GM12878 (cell line): ENCODE measurements around the gene CNTN4. TPM values are rescaled to one million over a fixed set of nuclear protein-coding genes. Genes with fewer than 3 reads are reported as not detected.

ENCODE experiments used
- ATAC-seq: fragments of 200-7000 bp; cut with Tn5 transposase; 3 replicates; pipeline ENCODE4 v1.9.1; 2020; ENCODE audit warnings: mild to moderate bottlenecking, moderate library complexity
- BruUV-seq: library from RNA; stranded (reverse); fragments of 400-500 nt; replicated peaks from 2 replicates; lab custom pipeline; 2021; lab: Mats Ljungman, UMichigan
- CTCF ChIA-PET: fragments of 300-600 bp; sonication (Branson Sonifier 250); formaldehyde crosslinking; extraction: SDS; loops from one replicate; lab custom pipeline; 2021; ENCODE audit warnings: inconsistent platforms; lab: Yijun Ruan, JAX
- POLR2A ChIA-PET: fragments of 350-600 bp; formaldehyde crosslinking; extraction: SDS; loops from one replicate; lab custom pipeline; 2021; ENCODE audit warnings: inconsistent platforms; lab: Charles Lee
- RAD21 ChIA-PET: fragments of 300-600 bp; sonication (Branson Sonifier 250); formaldehyde crosslinking; loops from one replicate; lab custom pipeline; 2023; ENCODE audit warnings: antibody characterized with exemption; ENCODE audit not compliant: unreplicated experiment; lab: Charles Lee
- SMC1A ChIA-PET: fragments of 300-600 bp; sonication (Branson Sonifier 250); formaldehyde crosslinking; loops from one replicate; lab custom pipeline; 2023; ENCODE audit not compliant: unreplicated experiment, uncharacterized antibody; lab: Charles Lee
- DNase-seq: peaks from one replicate; pipeline ENCODE4 v3.0.0-alpha.2; 2011; ENCODE audit warnings: low read depth, low spot score
- FAIRE-seq: peaks from 3 replicates; lab custom pipeline; 2011; peaks lifted over from hg19 to GRCh38; lab: Jason Lieb, UNC
- H2AFZ ChIP-seq: 2 replicates; pipeline ENCODE4 v1.6.0; 2011; ENCODE audit warnings: low read depth, low read length, control low read depth; ENCODE audit not compliant: control insufficient read depth
- H3K27ac ChIP-seq: 2 replicates; pipeline ENCODE4 v1.5.1; 2011; ENCODE audit warnings: control low read depth; ENCODE audit not compliant: control insufficient read depth, insufficient read depth
- H3K27me3 ChIP-seq, 2 experiments: replicated peaks in 1 of 2; 2 replicates each; pipeline versions ENCODE4 v1.6.0 to v1.6.1; 2011; ENCODE audit warnings: low read length in 1 of 2; ENCODE audit not compliant: control insufficient read depth in 2 of 2, insufficient read depth in 2 of 2
- H3K36me3 ChIP-seq, 2 experiments: 2 replicates each; pipeline ENCODE4 v1.5.1; 2011; ENCODE audit warnings: low read length in 1 of 2; ENCODE audit not compliant: control insufficient read depth in 2 of 2, insufficient read depth in 2 of 2
- H3K4me1 ChIP-seq: 2 replicates; pipeline ENCODE4 v1.6.1; 2011; ENCODE audit warnings: mild to moderate bottlenecking, low read length, moderate library complexity, mixed read lengths; ENCODE audit not compliant: control insufficient read depth, insufficient read depth
- H3K4me2 ChIP-seq: 2 replicates; pipeline ENCODE4 v1.6.0; 2011; ENCODE audit warnings: control low read depth; ENCODE audit not compliant: control insufficient read depth, insufficient read depth
- H3K4me3 ChIP-seq: fragments of 200-600 bp; sonication (generic); 2 replicates; pipeline ENCODE4 v1.5.1; 2016
- H3K79me2 ChIP-seq: 2 replicates; pipeline ENCODE4 v1.6.0; 2011; ENCODE audit warnings: low read length; ENCODE audit not compliant: control insufficient read depth, insufficient read depth
- H3K9ac ChIP-seq: 2 replicates; pipeline ENCODE4 v1.8.0; 2011; ENCODE audit warnings: low read length, control low read depth, mixed read lengths; ENCODE audit not compliant: control insufficient read depth, insufficient read depth
- H3K9me3 ChIP-seq: replicated peaks from 3 replicates; pipeline ENCODE4 v1.5.1; 2011; ENCODE audit warnings: mild to moderate bottlenecking, low read length; ENCODE audit not compliant: control insufficient read depth, insufficient read depth
- H4K20me1 ChIP-seq: 2 replicates; pipeline ENCODE4 v1.6.0; 2011; ENCODE audit not compliant: control insufficient read depth, insufficient read depth
- ESRRA ChIP-seq: IDR thresholded peaks from 2 replicates; pipeline ENCODE4 v1.6.1; 2012; ENCODE audit warnings: mild to moderate bottlenecking, low read length, improper control_type of control experiment
- FOS ChIP-seq: IDR thresholded peaks from 3 replicates; pipeline ENCODE4 v1.6.1; 2011; ENCODE audit warnings: borderline replicate concordance; ENCODE audit not compliant: insufficient read length; ENCODE audit errors: extremely low read depth
- FOXK2 ChIP-seq: fragments of 450-650 bp; IDR thresholded peaks from 2 replicates; pipeline ENCODE4 v1.6.1; 2017; ENCODE audit warnings: mild to moderate bottlenecking, moderate library complexity
- HDAC6 ChIP-seq: fragments of 200-600 bp; sonication (generic); IDR thresholded peaks from one replicate; pipeline ENCODE4 v1.8.0; 2017; ENCODE audit warnings: antibody characterized with exemption; ENCODE audit not compliant: unreplicated experiment
- KLF5 ChIP-seq: fragments of 450-650 bp; IDR thresholded peaks from 2 replicates; pipeline ENCODE4 v1.6.1; 2014; ENCODE audit warnings: mild to moderate bottlenecking; ENCODE audit not compliant: partially characterized antibody
- LARP7 ChIP-seq: fragments of 450-650 bp; IDR thresholded peaks from 2 replicates; pipeline ENCODE4 v1.6.1; 2017; ENCODE audit warnings: mild to moderate bottlenecking
- MTA3 ChIP-seq: IDR thresholded peaks from 2 replicates; pipeline ENCODE4 v1.6.1; 2012; ENCODE audit warnings: low read length, inconsistent platforms, borderline replicate concordance
- NR2C1 ChIP-seq: fragments of 450-650 bp; IDR thresholded peaks from 2 replicates; pipeline ENCODE4 v1.6.1; 2017; ENCODE audit warnings: antibody characterized with exemption, mild to moderate bottlenecking, moderate library complexity
- POLR2AphosphoS2 ChIP-seq: IDR thresholded peaks from 2 replicates; pipeline ENCODE4 v1.6.1; 2011; ENCODE audit warnings: low read depth, mild to moderate bottlenecking, low read length, improper control_type of control experiment, moderate library complexity
- SIN3A ChIP-seq: IDR thresholded peaks from 2 replicates; pipeline ENCODE4 v1.6.1; 2012; ENCODE audit warnings: low read depth, low read length, improper control_type of control experiment
- STAT1 ChIP-seq: fragments of 450-650 bp; conservative IDR thresholded peaks from 2 replicates; pipeline ENCODE4 v1.6.1; 2014; ENCODE audit warnings: antibody characterized with exemption, mild to moderate bottlenecking
- TCF7 ChIP-seq: IDR thresholded peaks from 2 replicates; pipeline ENCODE4 v1.6.1; 2014; ENCODE audit warnings: antibody characterized with exemption, borderline replicate concordance
- ZNF207 ChIP-seq: fragments of 450-650 bp; IDR thresholded peaks from 2 replicates; pipeline ENCODE4 v1.6.1; 2014; ENCODE audit warnings: antibody characterized with exemption, mild to moderate bottlenecking, borderline replicate concordance
- WGBS: methylation state at CpG from one replicate; pipeline ENCODE4 v1.1.6; 2016; ENCODE audit warnings: low lambda C conversion rate; ENCODE audit not compliant: insufficient replicate concordance, insufficient coverage; ENCODE audit errors: missing lambda C conversion rate; 5-methylcytosine and 5-hydroxymethylcytosine counted together
- in situ Hi-C: fragments of 300-500 bp; cut with MboI; formaldehyde crosslinking; loops from 9 replicates; pipeline ENCODE4 v1.14.3; 2018; ENCODE audit warnings: mixed read lengths
- intact Hi-C: fragments of 100-400 bp; cut with micrococcal nuclease; formaldehyde crosslinking; loops from one replicate; pipeline ENCODE4 v1.14.2; 2022; ENCODE audit not compliant: unreplicated experiment
- polyA plus RNA-seq, 11 experiments: library from polyadenylated mRNA; depleted of rRNA in 4 of 11; unstranded in 6 of 11; stranded (reverse) in 5 of 11; fragments of >200 nt; fragmentation: Nextera tagmentation in 4 of 11; fragmentation: Illumina TruSeq in 1 of 11; extraction: Ambion mirVana in 4 of 11; extraction: Trizol in 1 of 11; gene quantifications; 1 replicate in 1 of 11; 2 replicates in 10 of 11; pipeline versions ENCODE4 v1.2.1 to v1.2.3, GENCODE V29; 2011 to 2016; ENCODE audit warnings: inconsistent platforms in 2 of 11, missing spikeins in 2 of 11, low read depth in 1 of 11
- total RNA-seq, 4 experiments: library from RNA; depleted of rRNA in 3 of 4; stranded (reverse); fragments of >200 nt in 3 of 4; fragmentation: Illumina TruSeq in 1 of 4; extraction: Trizol in 1 of 4; gene quantifications; 2 replicates each; pipeline versions ENCODE4 v1.2.1 to v1.2.3, GENCODE V29; 2013 to 2021
- TF ChIP-seq, protein P1 (sequence below), 3 experiments: IDR thresholded peaks in 2 of 3; conservative IDR thresholded peaks in 1 of 3; 2 replicates each; pipeline ENCODE4 v1.5.1; 2011; ENCODE audit warnings: low read depth in 3 of 3, low read length in 3 of 3, mild to moderate bottlenecking in 3 of 3, control low read depth in 2 of 3, moderate library complexity in 2 of 3, inconsistent platforms in 1 of 3, mixed read lengths in 1 of 3; ENCODE audit not compliant: control insufficient read depth in 2 of 3, insufficient read depth in 1 of 3; ENCODE audit errors: extremely low read depth in 1 of 3
- TF ChIP-seq, protein P2 (sequence below): IDR thresholded peaks from 2 replicates; pipeline ENCODE4 v1.6.1; 2012; ENCODE audit warnings: improper control_type of control experiment, low read depth, low read length; ENCODE audit not compliant: insufficient replicate concordance
- TF ChIP-seq, protein P3 (sequence below): fragments of 450-650 bp; IDR thresholded peaks from 2 replicates; pipeline ENCODE4 v1.6.1; 2016; ENCODE audit warnings: mild to moderate bottlenecking

CNTN4 gene
- total and polyA plus RNA-seq, 10 of the 15 experiments (the other 5 are each of a cell fraction or from before 2014, with no cell fraction given): 0.05 to 0.43 (median 0.15) TPM; not detected in 1

DNA sequence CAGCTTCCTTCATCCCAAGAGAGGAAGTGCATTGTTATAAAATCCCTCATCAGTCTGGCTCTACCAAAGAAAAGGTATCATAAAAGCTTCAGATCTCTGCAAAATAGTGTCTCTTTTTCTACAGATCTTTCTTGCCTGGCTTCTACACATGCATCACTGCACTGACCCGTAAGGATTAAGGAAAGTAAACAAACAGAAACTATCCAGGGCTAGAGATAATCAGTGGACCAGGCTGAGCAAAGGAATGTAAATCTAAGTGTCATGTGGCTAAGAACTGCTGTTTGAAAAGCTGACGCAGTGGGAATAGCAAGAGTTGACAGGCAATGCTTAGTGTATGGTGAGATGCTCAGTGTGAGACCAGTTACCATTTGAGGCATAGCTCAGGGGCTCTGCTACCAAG is 671.8 kb downstream of the CNTN4 start:
- BruUV-seq: no TSS peak
- DNase-seq (no peak), ATAC-seq (0 out of 3 replicates have a peak, but pooled peaks have one; percentile 23), FAIRE-seq (no peak)
- intact Hi-C loops: no loop called here
- in situ Hi-C loops: no loop called here
- Histone ChIP-seq H2AFZ (no peak overlapping the region), H3K27ac (no peak overlapping the region), H3K9ac (no peak overlapping the region), H3K4me1 (no peaks in the 10 kb centered on the region), H3K4me3 (no peak overlapping the region), H4K20me1 (no peaks in the 10 kb centered on the region), H3K27me3 (peaks cover 0 to 2% of the 10 kb centered on the region in 2 experiments; a peak in 1 of 4 replicates), H3K36me3 (no peaks in the 10 kb centered on the region), H3K4me2 (no peak overlapping the region), H3K79me2 (no peaks in the 10 kb centered on the region), H3K9me3 (no peaks in the 10 kb centered on the region; the same call in 2 of the 3 replicates)
- ChIA-PET SMC1A (no interaction called here), POLR2A (no interaction called here), CTCF (no interaction called here), RAD21 (no interaction called here)
- WGBS: 43% methylated on average over 2 of the region's 2 CpGs
- TF ChIP-seq NR2C1: no peak
- TF ChIP-seq KLF5: no peak
- TF ChIP-seq, protein P1, sequence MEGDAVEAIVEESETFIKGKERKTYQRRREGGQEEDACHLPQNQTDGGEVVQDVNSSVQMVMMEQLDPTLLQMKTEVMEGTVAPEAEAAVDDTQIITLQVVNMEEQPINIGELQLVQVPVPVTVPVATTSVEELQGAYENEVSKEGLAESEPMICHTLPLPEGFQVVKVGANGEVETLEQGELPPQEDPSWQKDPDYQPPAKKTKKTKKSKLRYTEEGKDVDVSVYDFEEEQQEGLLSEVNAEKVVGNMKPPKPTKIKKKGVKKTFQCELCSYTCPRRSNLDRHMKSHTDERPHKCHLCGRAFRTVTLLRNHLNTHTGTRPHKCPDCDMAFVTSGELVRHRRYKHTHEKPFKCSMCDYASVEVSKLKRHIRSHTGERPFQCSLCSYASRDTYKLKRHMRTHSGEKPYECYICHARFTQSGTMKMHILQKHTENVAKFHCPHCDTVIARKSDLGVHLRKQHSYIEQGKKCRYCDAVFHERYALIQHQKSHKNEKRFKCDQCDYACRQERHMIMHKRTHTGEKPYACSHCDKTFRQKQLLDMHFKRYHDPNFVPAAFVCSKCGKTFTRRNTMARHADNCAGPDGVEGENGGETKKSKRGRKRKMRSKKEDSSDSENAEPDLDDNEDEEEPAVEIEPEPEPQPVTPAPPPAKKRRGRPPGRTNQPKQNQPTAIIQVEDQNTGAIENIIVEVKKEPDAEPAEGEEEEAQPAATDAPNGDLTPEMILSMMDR (IDR thresholded peaks at IDR 0.05 in 2 of 3, conservative IDR thresholded peaks at IDR 0.05 in 1 of 3; ENCODE audit: control insufficient read depth in 2 of 3, extremely low read depth in 1 of 3, insufficient read depth in 1 of 3, low read depth in 3 of 3, low read length in 3 of 3): no peak
- TF ChIP-seq POLR2AphosphoS2: no peak
- no peak for TF ChIP-seq LARP7
- TF ChIP-seq STAT1: no peak
- TF ChIP-seq ZNF207: no peak
- no peak for TF ChIP-seq SIN3A
- TF ChIP-seq, protein P2, sequence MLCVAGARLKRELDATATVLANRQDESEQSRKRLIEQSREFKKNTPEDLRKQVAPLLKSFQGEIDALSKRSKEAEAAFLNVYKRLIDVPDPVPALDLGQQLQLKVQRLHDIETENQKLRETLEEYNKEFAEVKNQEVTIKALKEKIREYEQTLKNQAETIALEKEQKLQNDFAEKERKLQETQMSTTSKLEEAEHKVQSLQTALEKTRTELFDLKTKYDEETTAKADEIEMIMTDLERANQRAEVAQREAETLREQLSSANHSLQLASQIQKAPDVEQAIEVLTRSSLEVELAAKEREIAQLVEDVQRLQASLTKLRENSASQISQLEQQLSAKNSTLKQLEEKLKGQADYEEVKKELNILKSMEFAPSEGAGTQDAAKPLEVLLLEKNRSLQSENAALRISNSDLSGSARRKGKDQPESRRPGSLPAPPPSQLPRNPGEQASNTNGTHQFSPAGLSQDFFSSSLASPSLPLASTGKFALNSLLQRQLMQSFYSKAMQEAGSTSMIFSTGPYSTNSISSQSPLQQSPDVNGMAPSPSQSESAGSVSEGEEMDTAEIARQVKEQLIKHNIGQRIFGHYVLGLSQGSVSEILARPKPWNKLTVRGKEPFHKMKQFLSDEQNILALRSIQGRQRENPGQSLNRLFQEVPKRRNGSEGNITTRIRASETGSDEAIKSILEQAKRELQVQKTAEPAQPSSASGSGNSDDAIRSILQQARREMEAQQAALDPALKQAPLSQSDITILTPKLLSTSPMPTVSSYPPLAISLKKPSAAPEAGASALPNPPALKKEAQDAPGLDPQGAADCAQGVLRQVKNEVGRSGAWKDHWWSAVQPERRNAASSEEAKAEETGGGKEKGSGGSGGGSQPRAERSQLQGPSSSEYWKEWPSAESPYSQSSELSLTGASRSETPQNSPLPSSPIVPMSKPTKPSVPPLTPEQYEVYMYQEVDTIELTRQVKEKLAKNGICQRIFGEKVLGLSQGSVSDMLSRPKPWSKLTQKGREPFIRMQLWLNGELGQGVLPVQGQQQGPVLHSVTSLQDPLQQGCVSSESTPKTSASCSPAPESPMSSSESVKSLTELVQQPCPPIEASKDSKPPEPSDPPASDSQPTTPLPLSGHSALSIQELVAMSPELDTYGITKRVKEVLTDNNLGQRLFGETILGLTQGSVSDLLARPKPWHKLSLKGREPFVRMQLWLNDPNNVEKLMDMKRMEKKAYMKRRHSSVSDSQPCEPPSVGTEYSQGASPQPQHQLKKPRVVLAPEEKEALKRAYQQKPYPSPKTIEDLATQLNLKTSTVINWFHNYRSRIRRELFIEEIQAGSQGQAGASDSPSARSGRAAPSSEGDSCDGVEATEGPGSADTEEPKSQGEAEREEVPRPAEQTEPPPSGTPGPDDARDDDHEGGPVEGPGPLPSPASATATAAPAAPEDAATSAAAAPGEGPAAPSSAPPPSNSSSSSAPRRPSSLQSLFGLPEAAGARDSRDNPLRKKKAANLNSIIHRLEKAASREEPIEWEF: no peak
- TF ChIP-seq FOS: no peak
- TF ChIP-seq, protein P3, sequence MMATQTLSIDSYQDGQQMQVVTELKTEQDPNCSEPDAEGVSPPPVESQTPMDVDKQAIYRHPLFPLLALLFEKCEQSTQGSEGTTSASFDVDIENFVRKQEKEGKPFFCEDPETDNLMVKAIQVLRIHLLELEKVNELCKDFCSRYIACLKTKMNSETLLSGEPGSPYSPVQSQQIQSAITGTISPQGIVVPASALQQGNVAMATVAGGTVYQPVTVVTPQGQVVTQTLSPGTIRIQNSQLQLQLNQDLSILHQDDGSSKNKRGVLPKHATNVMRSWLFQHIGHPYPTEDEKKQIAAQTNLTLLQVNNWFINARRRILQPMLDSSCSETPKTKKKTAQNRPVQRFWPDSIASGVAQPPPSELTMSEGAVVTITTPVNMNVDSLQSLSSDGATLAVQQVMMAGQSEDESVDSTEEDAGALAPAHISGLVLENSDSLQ: no peak
- TF ChIP-seq MTA3: no peak
- TF ChIP-seq TCF7: no peak
- TF ChIP-seq HDAC6: no peak
- no peak for TF ChIP-seq ESRRA
- TF ChIP-seq FOXK2: no peak
